ENCODE data around the gene SSBP2.
A peak's percentile ranks its signal among the peaks of the same experiment; 100 is the strongest.
"Not testable (repeated sequence)": the region's sequence is repeated elsewhere in the genome, so short reads cannot be mapped to it uniquely, and the experiment has no call there.

Gene SSBP2

GRCh38 chr5:81429985-81430384, 320.9 kb downstream of the SSBP2 start:
- no peak for DNase-seq (ENCODE audit: low read depth, low spot score)

GRCh38 chr5:81429363-81429762, 321.5 kb downstream of the SSBP2 start:
- DNase-seq (ENCODE audit: low read depth, low spot score): no peak

GRCh38 chr5:81428861-81429260, 322.0 kb downstream of the SSBP2 start:
- no peak for DNase-seq (ENCODE audit: low read depth, low spot score)

- DNase-seq (ENCODE audit: low read depth, low spot score): no peak
Measured at GRCh38 chr5:81428446-81428845, 322.5 kb downstream of the SSBP2 start.

GRCh38 chr5:81427566-81427965, 323.3 kb downstream of the SSBP2 start:
- DNase-seq (ENCODE audit: low read depth, low spot score): no peak

GRCh38 chr5:81426359-81427030, 324.4 kb downstream of the SSBP2 start:
- DNase-seq (ENCODE audit: low read depth, low spot score): no peak

GRCh38 chr5:81425569-81425968, 325.3 kb downstream of the SSBP2 start:
- peak; percentile 20 for DNase-seq (ENCODE audit: low read depth, low spot score)

GRCh38 chr5:81424728-81425127, 326.2 kb downstream of the SSBP2 start:
- DNase-seq (ENCODE audit: low read depth, low spot score): no peak

GRCh38 chr5:81422671-81423070, 328.2 kb downstream of the SSBP2 start:
- DNase-seq (ENCODE audit: low read depth, low spot score): no peak

GRCh38 chr5:81420039-81420667, 330.7 kb downstream of the SSBP2 start:
- DNase-seq (ENCODE audit: low read depth, low spot score): no peak

- no peak for DNase-seq (ENCODE audit: low read depth, low spot score)
Measured at GRCh38 chr5:81418606-81419005, 332.3 kb downstream of the SSBP2 start.

- DNase-seq (ENCODE audit: low read depth, low spot score): no peak
Measured at GRCh38 chr5:81417052-81417451, 333.8 kb downstream of the SSBP2 start.

GRCh38 chr5:81409896-81410295, 341.0 kb downstream of the SSBP2 start:
- DNase-seq (ENCODE audit: low read depth, low spot score): no peak

GRCh38 chr5:81409361-81409760, 341.5 kb downstream of the SSBP2 start:
- no peak for DNase-seq (ENCODE audit: low read depth, low spot score)

GRCh38 chr5:81408496-81408895, 342.4 kb downstream of the SSBP2 start:
- no peak for DNase-seq (ENCODE audit: low read depth, low spot score)

GRCh38 chr5:81407811-81408210, 343.1 kb downstream of the SSBP2 start:
- not testable (repeated sequence) for DNase-seq (ENCODE audit: low read depth, low spot score)

GRCh38 chr5:81405126-81405891, 345.6 kb downstream of the SSBP2 start:
- DNase-seq (ENCODE audit: low read depth, low spot score): no peak

GRCh38 chr5:81402192-81402930, 348.5 kb downstream of the SSBP2 start:
- peak; percentile 44 for DNase-seq (ENCODE audit: low read depth, low spot score)

- no peak for DNase-seq (ENCODE audit: low read depth, low spot score)
Measured at GRCh38 chr5:81401266-81401665, 349.6 kb downstream of the SSBP2 start.

GRCh38 chr5:81400375-81400774, 350.5 kb downstream of the SSBP2 start:
- DNase-seq (ENCODE audit: low read depth, low spot score): no peak

- DNase-seq (ENCODE audit: low read depth, low spot score): no peak
Measured at GRCh38 chr5:81398741-81399140, 352.2 kb downstream of the SSBP2 start.

GRCh38 chr5:81397176-81397575, 353.7 kb downstream of the SSBP2 start:
- no peak for DNase-seq (ENCODE audit: low read depth, low spot score)
